ENCODE measurements around the gene CPA2.

Gene CPA2

GRCh38 chr7:130281260-130281659 is 14.6 kb downstream of the CPA2 start:
- DNase-seq: no peak

- no peak for DNase-seq
These were observed 20.2 kb downstream of the CPA2 start for GRCh38 chr7:130286881-130287280.

GRCh38 chr7:130288168-130288567 is 21.5 kb downstream of the CPA2 start:
- DNase-seq: no peak

- DNase-seq: no peak
These were observed 22.2 kb downstream of the CPA2 start for GRCh38 chr7:130288829-130289228.

GRCh38 chr7:130289478-130289877 is 22.8 kb downstream of the CPA2 start:
- DNase-seq: no peak

GRCh38 chr7:130290745-130291144 is 24.1 kb downstream of the CPA2 start:
- no peak for DNase-seq

GRCh38 chr7:130292682-130293257 is 26.1 kb downstream of the CPA2 start, which contains the start of gene CPA4:
Gene CPA4 (plus strand): TSS chr7:130293161. CDS start chr7:130293181, 20 bp downstream.
- DNase-seq: no peak

GRCh38 chr7:130293521-130293920 is 26.9 kb downstream of the CPA2 start:
- DNase-seq: no peak

- DNase-seq: no peak
These were observed 27.7 kb downstream of the CPA2 start for GRCh38 chr7:130294314-130294713.

- no peak for DNase-seq
These were observed 29.7 kb downstream of the CPA2 start for GRCh38 chr7:130296221-130296951.

- DNase-seq: no peak
These were observed 31.2 kb downstream of the CPA2 start for GRCh38 chr7:130297628-130298543.

GRCh38 chr7:130298544-130299326 is 32.1 kb downstream of the CPA2 start:
- no peak for DNase-seq

GRCh38 chr7:130299866-130300265 is 33.2 kb downstream of the CPA2 start:
- no peak for DNase-seq

GRCh38 chr7:130301501-130302020 is 34.9 kb downstream of the CPA2 start:
- no peak for DNase-seq

GRCh38 chr7:130302649-130303048 is 36.0 kb downstream of the CPA2 start:
- no peak for DNase-seq

- no peak for DNase-seq
These were observed 36.5 kb downstream of the CPA2 start for GRCh38 chr7:130303127-130303526.

- DNase-seq: no peak
These were observed 36.9 kb downstream of the CPA2 start for GRCh38 chr7:130303551-130303950.

GRCh38 chr7:130303982-130304381 is 37.3 kb downstream of the CPA2 start:
- DNase-seq: no peak

- no peak for DNase-seq
These were observed 38.2 kb downstream of the CPA2 start for GRCh38 chr7:130304878-130305277.

- no peak for DNase-seq
These were observed 38.9 kb downstream of the CPA2 start for GRCh38 chr7:130305433-130306042.

GRCh38 chr7:130309986-130310385 is 43.3 kb downstream of the CPA2 start:
- no peak for DNase-seq

- no peak for DNase-seq
These were observed 47.6 kb downstream of the CPA2 start for GRCh38 chr7:130314305-130314704.

Data from activated CD4-positive, alpha-beta T cell treated with anti-CD3 and anti-CD28 coated beads, Interleukin-2, amount 50 U/mL, for 1 hour (primary cell).